ENCODE data around the gene ZNF705A.
"Not testable (repeated sequence)": the region's sequence is repeated elsewhere in the genome, so short reads cannot be mapped to it uniquely, and the experiment has no call there.

The ZNF705A gene

GRCh38 chr12:8179989-8180585 lies 23.3 kb downstream of the ZNF705A start:
- H3K4me1 ChIP-seq (ENCODE audit: control insufficient read depth, insufficient read depth, low read depth, low read length); H3K36me3 ChIP-seq (ENCODE audit: control insufficient read depth in 1 of 2, insufficient read depth in 2 of 2, low read depth in 1 of 2, low read length in 2 of 2); H2BK120ac ChIP-seq (ENCODE audit: low read depth, low read length); H3K18ac ChIP-seq (ENCODE audit: low read depth in 1 of 2, low read length in 2 of 2); H3K27me3 ChIP-seq (ENCODE audit: control insufficient read depth in 1 of 2, insufficient read depth in 1 of 2, low read length in 2 of 2); H3K79me1 ChIP-seq (replicated peaks; ENCODE audit: low read length, poor library complexity, severe bottlenecking); H3K27ac ChIP-seq (ENCODE audit: low read length, poor library complexity, severe bottlenecking); H3K9me3 ChIP-seq (ENCODE audit: control insufficient read depth, low read length); H2BK5ac ChIP-seq (ENCODE audit: low read depth, low read length, poor library complexity, severe bottlenecking); H3K4ac ChIP-seq (ENCODE audit: low read depth in 1 of 2, low read length in 2 of 2); H3K23ac ChIP-seq (ENCODE audit: low read length in 2 of 2); H4K91ac ChIP-seq (ENCODE audit: low read length); H3K14ac ChIP-seq (ENCODE audit: low read length in 2 of 2); H2BK12ac ChIP-seq (ENCODE audit: low read length in 2 of 2); H2AK5ac ChIP-seq (ENCODE audit: low read length, severe bottlenecking); H2AFZ ChIP-seq (ENCODE audit: low read depth, low read length); H2BK15ac ChIP-seq (ENCODE audit: low read depth, poor library complexity, severe bottlenecking): not testable (repeated sequence)
- DNase-seq = peak; percentile 67
- peak overlapping the region; percentile 60 for H4K8ac ChIP-seq (ENCODE audit: low read length)
- peak overlapping the region; percentile 52 to 73 for H3K4me3 ChIP-seq (ENCODE audit: insufficient read depth in 1 of 2, low read depth in 1 of 2, low read length in 2 of 2)
- WGBS = 18% methylated on average over 30 of the region's 43 CpGs
- H3K9ac ChIP-seq (ENCODE audit: low read length) = peak overlapping the region; percentile 80
- H3K4me2 ChIP-seq (ENCODE audit: low read length, poor library complexity, severe bottlenecking) = peak overlapping the region; percentile 58

GRCh38 chr12:8181271-8181670 lies 24.5 kb downstream of the ZNF705A start:
- not testable (repeated sequence) for H4K91ac ChIP-seq (ENCODE audit: low read length); H2BK15ac ChIP-seq (ENCODE audit: low read depth, poor library complexity, severe bottlenecking); DNase-seq; H3K4me1 ChIP-seq (ENCODE audit: control insufficient read depth, insufficient read depth, low read depth, low read length); H3K18ac ChIP-seq (ENCODE audit: low read depth in 1 of 2, low read length in 2 of 2); H3K27ac ChIP-seq (ENCODE audit: low read length, poor library complexity, severe bottlenecking); H4K8ac ChIP-seq (ENCODE audit: low read length); H2BK120ac ChIP-seq (ENCODE audit: low read depth, low read length); H3K4ac ChIP-seq (ENCODE audit: low read depth in 1 of 2, low read length in 2 of 2); H3K9ac ChIP-seq (ENCODE audit: low read length); H3K79me1 ChIP-seq (replicated peaks; ENCODE audit: low read length, poor library complexity, severe bottlenecking); H3K36me3 ChIP-seq (ENCODE audit: control insufficient read depth in 1 of 2, insufficient read depth in 2 of 2, low read depth in 1 of 2, low read length in 2 of 2); H2AFZ ChIP-seq (ENCODE audit: low read depth, low read length); H3K23ac ChIP-seq (ENCODE audit: low read length in 2 of 2); H2BK12ac ChIP-seq (ENCODE audit: low read length in 2 of 2); H3K9me3 ChIP-seq (ENCODE audit: control insufficient read depth, low read length); H2BK5ac ChIP-seq (ENCODE audit: low read depth, low read length, poor library complexity, severe bottlenecking); H3K14ac ChIP-seq (ENCODE audit: low read length in 2 of 2); H2AK5ac ChIP-seq (ENCODE audit: low read length, severe bottlenecking); H3K4me2 ChIP-seq (ENCODE audit: low read length, poor library complexity, severe bottlenecking); H3K27me3 ChIP-seq (ENCODE audit: control insufficient read depth in 1 of 2, insufficient read depth in 1 of 2, low read length in 2 of 2)
- peak overlapping the region in 1 of 2 experiments; percentile 73 for H3K4me3 ChIP-seq (ENCODE audit: insufficient read depth in 1 of 2, low read depth in 1 of 2, low read length in 2 of 2)

- not testable (repeated sequence) for H3K18ac ChIP-seq (ENCODE audit: low read depth in 1 of 2, low read length in 2 of 2); H3K14ac ChIP-seq (ENCODE audit: low read length in 2 of 2); H3K27ac ChIP-seq (ENCODE audit: low read length, poor library complexity, severe bottlenecking); H2AK5ac ChIP-seq (ENCODE audit: low read length, severe bottlenecking); DNase-seq; H2BK15ac ChIP-seq (ENCODE audit: low read depth, poor library complexity, severe bottlenecking); H3K4me2 ChIP-seq (ENCODE audit: low read length, poor library complexity, severe bottlenecking); H3K9me3 ChIP-seq (ENCODE audit: control insufficient read depth, low read length); H3K4me1 ChIP-seq (ENCODE audit: control insufficient read depth, insufficient read depth, low read depth, low read length); H2BK12ac ChIP-seq (ENCODE audit: low read length in 2 of 2); H3K23ac ChIP-seq (ENCODE audit: low read length in 2 of 2); H2BK5ac ChIP-seq (ENCODE audit: low read depth, low read length, poor library complexity, severe bottlenecking); H3K79me1 ChIP-seq (replicated peaks; ENCODE audit: low read length, poor library complexity, severe bottlenecking); H4K8ac ChIP-seq (ENCODE audit: low read length); H3K9ac ChIP-seq (ENCODE audit: low read length); H3K36me3 ChIP-seq (ENCODE audit: control insufficient read depth in 1 of 2, insufficient read depth in 2 of 2, low read depth in 1 of 2, low read length in 2 of 2); H4K91ac ChIP-seq (ENCODE audit: low read length); H3K4ac ChIP-seq (ENCODE audit: low read depth in 1 of 2, low read length in 2 of 2); H2BK120ac ChIP-seq (ENCODE audit: low read depth, low read length); H3K4me3 ChIP-seq (ENCODE audit: insufficient read depth in 1 of 2, low read depth in 1 of 2, low read length in 2 of 2); H3K27me3 ChIP-seq (ENCODE audit: control insufficient read depth in 1 of 2, insufficient read depth in 1 of 2, low read length in 2 of 2); H2AFZ ChIP-seq (ENCODE audit: low read depth, low read length)
- no CpG with 5 or more reads among the region's 7 CpGs for WGBS
These were observed 26.1 kb downstream of the ZNF705A start for GRCh38 chr12:8182923-8183322.

- H2BK5ac ChIP-seq (ENCODE audit: low read depth, low read length, poor library complexity, severe bottlenecking); H3K36me3 ChIP-seq (ENCODE audit: control insufficient read depth in 1 of 2, insufficient read depth in 2 of 2, low read depth in 1 of 2, low read length in 2 of 2); DNase-seq; H3K27ac ChIP-seq (ENCODE audit: low read length, poor library complexity, severe bottlenecking); H3K9ac ChIP-seq (ENCODE audit: low read length); H3K14ac ChIP-seq (ENCODE audit: low read length in 2 of 2); H2AFZ ChIP-seq (ENCODE audit: low read depth, low read length); H3K18ac ChIP-seq (ENCODE audit: low read depth in 1 of 2, low read length in 2 of 2); H3K9me3 ChIP-seq (ENCODE audit: control insufficient read depth, low read length); H4K91ac ChIP-seq (ENCODE audit: low read length); H3K27me3 ChIP-seq (ENCODE audit: control insufficient read depth in 1 of 2, insufficient read depth in 1 of 2, low read length in 2 of 2); H3K4me2 ChIP-seq (ENCODE audit: low read length, poor library complexity, severe bottlenecking); H2BK12ac ChIP-seq (ENCODE audit: low read length in 2 of 2); H3K4me1 ChIP-seq (ENCODE audit: control insufficient read depth, insufficient read depth, low read depth, low read length); H3K4me3 ChIP-seq (ENCODE audit: insufficient read depth in 1 of 2, low read depth in 1 of 2, low read length in 2 of 2); H2BK120ac ChIP-seq (ENCODE audit: low read depth, low read length); H3K79me1 ChIP-seq (replicated peaks; ENCODE audit: low read length, poor library complexity, severe bottlenecking); H4K8ac ChIP-seq (ENCODE audit: low read length); H2AK5ac ChIP-seq (ENCODE audit: low read length, severe bottlenecking); H3K23ac ChIP-seq (ENCODE audit: low read length in 2 of 2); H3K4ac ChIP-seq (ENCODE audit: low read depth in 1 of 2, low read length in 2 of 2); H2BK15ac ChIP-seq (ENCODE audit: low read depth, poor library complexity, severe bottlenecking): not testable (repeated sequence)
- WGBS = 95% methylated on average over 14 of the region's 23 CpGs
These were observed 26.5 kb downstream of the ZNF705A start for GRCh38 chr12:8183346-8183745.
